CD4-positive, alpha-beta T cell treated with Interleukin-1 beta for 1 hour (primary cell): ENCODE results near the gene USP6.
"Not testable (repeated sequence)": the region's sequence is repeated elsewhere in the genome, so short reads cannot be mapped to it uniquely, and the experiment has no call there.

ENCODE experiments used
- DNase-seq, 2 donors: peaks; one replicate each; pipeline ENCODE4 v3.0.0-alpha.2; 2020 to 2022

The USP6 gene

GRCh38 chr17:5115673-5116651 lies at the start of gene USP6:
Gene USP6 (plus strand): TSS chr17:5116032. CDS start chr17:5130368, 14,336 bp downstream.
- DNase-seq = no peak

GRCh38 chr17:5068236-5068635 lies 47.6 kb upstream of the USP6 start:
- DNase-seq = no peak

GRCh38 chr17:5069724-5070123 lies 46.1 kb upstream of the USP6 start:
- DNase-seq = no peak

GRCh38 chr17:5075472-5075871 lies 40.4 kb upstream of the USP6 start:
- not testable (repeated sequence) for DNase-seq

GRCh38 chr17:5077275-5077674 lies 38.6 kb upstream of the USP6 start:
- not testable (repeated sequence) for DNase-seq

- DNase-seq = no peak
Observed at GRCh38 chr17:5077781-5078105, 38.1 kb upstream of the USP6 start.

GRCh38 chr17:5078106-5079028 lies 37.5 kb upstream of the USP6 start, which contains the start of gene ZFP3:
Gene ZFP3 (plus strand): TSS chr17:5078467. CDS start chr17:5091505, 13,038 bp downstream.
- peak; percentile 80 to 85 for DNase-seq

- no peak for DNase-seq
Observed at GRCh38 chr17:5080591-5080990, 35.2 kb upstream of the USP6 start.

GRCh38 chr17:5092218-5093010 lies 23.4 kb upstream of the USP6 start:
- no peak for DNase-seq

- DNase-seq = no peak
Observed at GRCh38 chr17:5096731-5097100, 19.1 kb upstream of the USP6 start.

GRCh38 chr17:5097101-5097834 lies 18.6 kb upstream of the USP6 start:
- peak; percentile 37 to 72 for DNase-seq

- no peak for DNase-seq
Observed at GRCh38 chr17:5099271-5099670, 16.6 kb upstream of the USP6 start.

- DNase-seq = no peak
Observed at GRCh38 chr17:5100832-5101231, 15.0 kb upstream of the USP6 start.

- DNase-seq = no peak
Observed at GRCh38 chr17:5110816-5111215, 5.0 kb upstream of the USP6 start.

GRCh38 chr17:5111402-5112204 lies 4.2 kb upstream of the USP6 start, which contains the start of gene ZNF232:
Gene ZNF232 (minus strand): TSS chr17:5111878. CDS start chr17:5111822, 56 bp downstream.
- DNase-seq = peak; percentile 91

- no peak for DNase-seq
Observed at GRCh38 chr17:5118219-5118618, 2.4 kb downstream of the USP6 start.

GRCh38 chr17:5120036-5120435 lies 4.2 kb downstream of the USP6 start:
- DNase-seq = no peak

- DNase-seq = not testable (repeated sequence)
Observed at GRCh38 chr17:5120436-5121185, 4.8 kb downstream of the USP6 start.

GRCh38 chr17:5121186-5121841 lies 5.5 kb downstream of the USP6 start:
- no peak for DNase-seq

GRCh38 chr17:5122056-5122455 lies 6.2 kb downstream of the USP6 start:
- not testable (repeated sequence) for DNase-seq
